Measurements from ENCODE around the gene TNFSF4.

GRCh38 chr1:173152598-173152997, 54.5 kb downstream of the TNFSF4 start:
- no peak for TF ChIP-seq CTCF (IDR thresholded peaks at IDR 0.05 in 2 of 3, conservative IDR thresholded peaks at IDR 0.05 in 1 of 3; ENCODE audit: borderline replicate concordance in 1 of 3, insufficient read depth in 1 of 3, low read depth in 2 of 3, low read length in 2 of 3)
- no peak for TF ChIP-seq CBX3 (IDR thresholded peaks at IDR 0.05; ENCODE audit: low read depth)
- TF ChIP-seq POLR2A (IDR thresholded peaks at IDR 0.05; ENCODE audit: borderline replicate concordance, extremely low read depth, insufficient read depth, insufficient read length) = no peak
- TF ChIP-seq REST (IDR thresholded peaks at IDR 0.05; ENCODE audit: low read depth) = no peak
- TF ChIP-seq EZH2 (IDR thresholded peaks at IDR 0.05) = no peak
